Stimulated activated CD4-positive, alpha-beta T cell treated with anti-CD3 and anti-CD28 coated beads, TNF-alpha, amount 100 ng/mL, for 24 hours (primary cell): ENCODE data around the gene KAZALD1.

Experiments used
- DNase-seq, 3 experiments: peaks; one replicate each; pipeline ENCODE4 v3.0.0-alpha.2; 2020; ENCODE audit warnings: low read depth in 3 of 3

Gene KAZALD1

GRCh38 chr10:101047961-101048892 lies 13.6 kb upstream of the KAZALD1 start:
- DNase-seq, result no peak

DNA sequence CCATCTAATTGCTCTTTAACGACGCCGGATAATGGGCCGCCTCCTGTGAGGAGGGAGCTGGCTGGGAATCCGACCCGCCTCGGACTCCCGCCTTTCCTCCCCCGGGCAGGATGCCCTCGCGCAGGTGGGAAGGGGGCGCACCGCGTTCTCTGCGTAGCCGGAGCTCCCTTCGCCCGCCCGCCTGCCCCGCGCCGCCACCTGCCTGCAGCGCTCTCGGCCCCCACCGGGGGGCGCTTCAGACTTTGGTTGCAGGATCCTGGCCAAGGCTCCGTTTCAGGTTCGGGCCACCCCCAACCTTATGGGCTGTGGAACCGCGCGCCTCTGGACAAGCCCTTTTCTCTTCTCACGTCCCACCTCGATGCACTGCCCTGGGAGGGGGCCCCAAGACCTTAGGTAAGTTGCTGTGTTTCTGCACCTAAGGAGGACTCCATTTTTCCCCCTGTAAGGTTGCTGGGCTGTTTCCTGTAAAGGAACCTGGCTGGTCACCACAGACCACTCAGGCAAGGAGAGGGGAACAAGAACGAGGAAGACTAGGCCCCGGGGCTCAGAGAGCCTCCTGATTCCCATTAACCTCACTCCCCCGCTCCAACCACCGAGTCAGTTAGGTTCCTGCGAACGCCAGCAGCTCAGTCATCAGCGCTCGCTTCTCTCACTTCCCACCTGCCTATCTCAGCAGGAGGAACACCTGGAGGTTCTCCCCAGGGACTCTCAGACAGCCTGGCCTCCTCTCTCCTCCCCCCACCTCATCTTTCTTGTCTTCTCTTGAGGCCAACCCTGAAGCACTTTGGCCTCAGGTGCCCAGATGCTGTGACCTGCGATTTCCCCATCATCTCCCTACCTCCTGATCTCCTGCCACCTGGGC lies 11.3 kb upstream of the KAZALD1 start:
- peak; percentile 52 to 79 (median 58) for DNase-seq

DNA sequence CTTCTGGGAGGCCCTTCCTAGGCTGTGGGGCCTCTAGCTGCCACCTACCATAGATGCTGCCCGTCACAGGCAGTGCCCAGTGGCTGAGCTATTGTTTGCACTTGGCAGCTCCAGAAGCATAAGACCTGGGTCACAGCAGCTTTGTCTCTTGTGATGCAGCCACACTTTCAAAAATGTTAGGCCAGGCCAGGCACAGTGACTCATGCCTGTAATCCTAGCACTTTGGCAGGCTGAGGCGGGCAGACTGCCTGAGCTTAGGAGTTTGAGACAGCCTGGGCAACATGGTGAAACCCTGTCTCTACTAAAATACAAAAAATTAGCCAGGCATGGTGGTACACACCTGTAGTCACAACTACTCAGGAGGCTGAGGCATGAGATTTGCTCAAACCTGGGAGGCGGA lies 9.5 kb upstream of the KAZALD1 start:
- no peak for DNase-seq

DNA sequence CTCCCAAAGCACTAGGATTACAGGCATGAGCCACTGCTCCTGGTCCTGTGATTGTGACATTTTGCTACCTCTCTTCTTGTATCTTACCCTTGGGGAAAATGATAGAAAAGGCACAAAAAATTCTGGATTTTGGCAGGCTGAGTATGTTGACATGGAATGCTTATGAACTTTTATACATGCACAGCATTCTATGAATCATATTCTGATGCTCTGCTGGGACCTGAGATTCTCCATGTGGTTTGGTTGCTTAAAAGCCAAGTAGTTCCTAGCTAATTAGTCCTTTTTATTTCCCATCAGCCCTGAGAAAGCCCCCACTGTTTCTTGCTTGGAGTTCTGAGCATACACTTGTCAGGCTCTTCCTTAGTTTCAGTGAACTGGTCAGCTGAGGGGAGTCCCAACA lies 8.3 kb upstream of the KAZALD1 start:
- no peak for DNase-seq

DNA sequence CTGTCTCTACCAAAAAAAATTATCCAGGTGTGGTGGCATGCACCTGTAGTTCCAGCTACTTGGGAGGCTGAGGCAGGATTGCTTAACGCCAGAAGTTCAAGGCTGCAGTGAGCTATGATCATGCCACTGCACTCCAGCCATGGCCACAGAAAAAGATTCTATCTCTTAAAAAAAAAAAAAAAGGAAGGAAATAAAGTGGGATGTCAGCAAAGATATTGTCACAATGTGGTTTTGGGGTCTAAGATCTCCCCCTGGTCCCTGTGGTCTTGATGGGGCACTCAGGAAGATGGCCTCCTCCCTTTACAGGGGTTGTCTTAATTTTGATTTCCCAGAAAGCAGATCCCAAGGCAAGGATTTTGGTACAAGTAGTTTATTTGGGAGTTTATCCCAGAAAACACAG lies 7.4 kb upstream of the KAZALD1 start:
- no peak for DNase-seq

DNA sequence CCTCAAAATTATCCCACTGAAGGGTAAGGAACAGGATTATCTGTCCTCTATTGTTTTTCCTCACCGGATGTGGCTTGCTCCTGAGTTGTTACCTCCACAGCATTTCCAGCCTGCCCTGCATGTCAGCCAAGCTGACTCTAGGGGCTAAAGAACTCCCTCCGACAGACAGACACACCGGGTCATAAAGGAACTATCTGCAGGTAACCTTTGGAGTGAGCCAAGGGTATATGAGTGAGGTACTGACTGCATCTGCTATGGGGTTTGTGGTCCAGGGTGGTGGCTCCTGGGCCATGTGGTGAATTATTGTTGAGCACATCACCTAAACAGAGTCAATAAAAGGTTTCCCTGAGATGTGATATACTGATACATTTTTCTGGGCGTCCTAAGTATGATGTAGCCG lies 6.9 kb upstream of the KAZALD1 start:
- no peak for DNase-seq

DNA sequence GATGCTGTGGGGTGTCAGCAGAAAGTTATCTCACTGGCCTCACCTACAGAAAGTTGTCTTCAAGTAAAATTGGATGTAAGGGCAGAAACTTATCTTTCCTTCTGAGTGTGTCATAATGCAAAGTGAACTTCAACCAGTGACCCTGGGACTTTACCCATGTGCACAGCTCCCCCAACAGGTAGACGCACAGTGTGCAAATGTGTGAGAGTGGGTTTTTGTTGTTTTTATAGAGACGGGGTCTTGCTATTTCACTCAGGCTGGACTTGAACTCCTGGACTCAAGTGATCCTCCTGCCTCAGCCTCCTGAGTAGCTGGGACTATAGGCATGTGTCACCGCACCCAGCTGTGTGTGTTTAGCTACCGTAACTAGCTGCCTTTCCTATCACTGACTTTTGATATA lies 6.4 kb upstream of the KAZALD1 start:
- DNase-seq, result no peak

- DNase-seq, result no peak
These were observed 5.2 kb upstream of the KAZALD1 start for GRCh38 chr10:101056365-101057151.

DNA sequence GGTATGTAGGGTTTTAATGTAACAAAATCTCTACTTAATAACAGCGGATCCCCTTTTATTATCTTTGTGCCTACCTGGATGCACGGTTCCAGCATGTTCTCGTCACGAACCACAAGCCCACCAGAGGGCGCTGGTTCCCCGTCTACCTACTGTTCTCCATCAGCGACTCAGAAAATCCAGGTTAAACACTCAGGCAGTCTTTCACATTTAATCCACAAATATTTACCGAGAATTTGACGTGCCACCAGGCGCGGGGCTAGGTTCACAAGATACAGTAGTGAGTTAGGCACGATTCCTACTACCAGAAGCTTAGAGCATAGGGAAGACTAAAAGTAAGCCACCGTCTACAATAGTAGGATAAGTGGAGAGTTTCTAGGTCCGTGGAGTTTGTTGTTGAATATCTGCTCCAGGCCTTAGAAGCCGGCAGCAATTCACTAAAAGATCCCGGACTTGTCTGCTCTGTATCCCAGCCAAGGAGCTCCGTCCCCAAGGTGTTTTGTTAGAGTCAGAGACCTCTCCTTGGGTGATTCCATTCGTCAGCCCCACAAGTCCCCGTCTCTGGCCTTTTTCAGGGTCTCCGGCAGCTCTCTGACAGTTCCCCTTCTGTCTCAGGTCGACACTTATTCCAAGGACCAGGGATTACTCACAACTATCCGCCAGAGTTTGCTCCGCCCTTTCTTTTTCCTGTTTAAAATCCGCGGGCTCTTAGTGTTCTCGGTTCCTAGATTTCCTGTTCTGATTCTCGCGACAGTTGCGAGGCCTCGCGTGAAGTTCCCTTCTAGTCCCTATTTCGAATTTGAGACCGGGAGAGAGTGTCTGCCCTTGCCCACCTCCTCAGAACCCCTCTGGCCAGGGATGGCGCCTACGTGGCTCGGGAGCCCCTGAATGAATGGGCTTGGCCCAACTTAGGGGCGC lies 1.5 kb upstream of the KAZALD1 start:
- peak; percentile 74 to 91 (median 84) for DNase-seq

DNA sequence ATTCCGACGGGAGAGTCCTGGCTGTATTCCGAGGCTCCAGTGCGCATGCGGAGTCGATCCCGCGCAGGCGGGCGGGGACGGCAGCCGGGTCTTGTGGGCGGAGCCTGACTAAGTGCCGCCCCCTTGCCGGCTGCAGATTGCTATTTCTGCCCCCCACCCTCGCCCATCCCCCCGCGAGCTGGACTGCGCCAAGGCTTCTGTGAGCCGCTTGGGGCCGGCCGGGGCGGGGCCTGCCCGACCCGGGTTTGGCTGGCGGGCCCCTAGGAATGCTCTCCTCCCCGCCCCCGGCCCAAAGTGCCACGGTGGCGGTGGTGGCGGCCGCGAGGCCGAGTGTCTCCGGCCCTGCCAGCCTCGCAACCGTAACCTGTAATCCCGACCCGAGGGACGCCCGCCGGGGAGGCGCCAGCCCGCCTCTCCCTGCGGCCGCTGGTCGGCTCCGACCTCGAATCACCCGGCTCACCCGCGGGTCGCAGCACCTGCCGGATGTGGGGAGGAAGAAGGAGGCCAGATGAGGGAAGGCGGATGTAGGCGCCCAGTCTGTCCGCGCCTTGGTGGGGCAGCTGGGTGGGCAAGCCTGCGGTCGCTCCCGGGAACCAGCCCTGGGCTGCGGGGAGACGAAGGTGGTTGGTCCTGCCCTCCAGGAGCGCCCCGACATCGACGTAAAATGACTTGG lies 702 bp upstream of the KAZALD1 start:
- peak; percentile 76 to 91 (median 83) for DNase-seq

DNA sequence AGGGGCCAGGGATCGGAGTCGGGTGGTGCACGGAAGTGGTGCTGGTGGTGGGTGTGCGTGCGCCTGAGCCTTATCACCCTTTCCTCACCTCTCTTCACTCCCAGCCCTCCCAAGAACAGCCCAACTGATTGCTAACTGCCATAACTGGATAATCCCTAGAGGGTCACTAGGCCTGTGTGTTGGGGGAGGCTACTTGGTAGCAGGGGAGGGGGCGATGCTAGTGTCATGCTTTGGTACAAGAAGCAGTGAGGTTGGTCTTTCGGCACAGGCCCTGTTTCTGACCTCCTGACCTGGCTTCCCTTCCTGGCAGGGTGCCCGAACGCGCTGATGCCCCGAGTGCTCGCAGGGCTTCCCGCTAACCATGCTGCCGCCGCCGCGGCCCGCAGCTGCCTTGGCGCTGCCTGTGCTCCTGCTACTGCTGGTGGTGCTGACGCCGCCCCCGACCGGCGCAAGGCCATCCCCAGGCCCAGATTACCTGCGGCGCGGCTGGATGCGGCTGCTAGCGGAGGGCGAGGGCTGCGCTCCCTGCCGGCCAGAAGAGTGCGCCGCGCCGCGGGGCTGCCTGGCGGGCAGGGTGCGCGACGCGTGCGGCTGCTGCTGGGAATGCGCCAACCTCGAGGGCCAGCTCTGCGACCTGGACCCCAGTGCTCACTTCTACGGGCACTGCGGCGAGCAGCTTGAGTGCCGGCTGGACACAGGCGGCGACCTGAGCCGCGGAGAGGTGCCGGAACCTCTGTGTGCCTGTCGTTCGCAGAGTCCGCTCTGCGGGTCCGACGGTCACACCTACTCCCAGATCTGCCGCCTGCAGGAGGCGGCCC lies 652 bp downstream of the KAZALD1 start:
- DNase-seq, result peak in 2 of 3 experiments; percentile 29 to 64

DNA sequence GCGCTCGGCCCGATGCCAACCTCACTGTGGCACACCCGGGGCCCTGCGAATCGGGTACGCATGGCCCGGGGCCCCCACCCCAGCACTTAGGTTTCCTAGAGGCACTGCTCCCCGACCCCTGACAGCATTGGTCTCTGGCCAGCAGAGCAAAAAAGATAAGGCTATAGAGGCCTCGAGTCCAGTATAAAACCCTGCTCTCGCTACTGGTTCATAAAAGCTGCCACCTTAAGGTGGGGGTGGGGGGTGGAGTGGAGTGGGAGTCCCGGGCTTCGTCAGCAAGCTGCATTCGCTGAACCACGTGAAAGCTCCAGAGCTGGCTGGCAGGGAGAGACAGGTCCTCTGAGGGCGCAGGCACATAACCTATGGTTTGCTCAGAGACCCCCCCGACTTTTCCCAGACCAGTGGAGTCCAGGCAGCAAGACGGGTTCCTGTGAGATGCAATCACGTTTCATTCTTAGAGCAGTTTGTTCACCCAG lies 1.3 kb downstream of the KAZALD1 start:
- no peak for DNase-seq

- no peak for DNase-seq
These were observed 2.0 kb downstream of the KAZALD1 start for GRCh38 chr10:101063548-101064414.

DNA sequence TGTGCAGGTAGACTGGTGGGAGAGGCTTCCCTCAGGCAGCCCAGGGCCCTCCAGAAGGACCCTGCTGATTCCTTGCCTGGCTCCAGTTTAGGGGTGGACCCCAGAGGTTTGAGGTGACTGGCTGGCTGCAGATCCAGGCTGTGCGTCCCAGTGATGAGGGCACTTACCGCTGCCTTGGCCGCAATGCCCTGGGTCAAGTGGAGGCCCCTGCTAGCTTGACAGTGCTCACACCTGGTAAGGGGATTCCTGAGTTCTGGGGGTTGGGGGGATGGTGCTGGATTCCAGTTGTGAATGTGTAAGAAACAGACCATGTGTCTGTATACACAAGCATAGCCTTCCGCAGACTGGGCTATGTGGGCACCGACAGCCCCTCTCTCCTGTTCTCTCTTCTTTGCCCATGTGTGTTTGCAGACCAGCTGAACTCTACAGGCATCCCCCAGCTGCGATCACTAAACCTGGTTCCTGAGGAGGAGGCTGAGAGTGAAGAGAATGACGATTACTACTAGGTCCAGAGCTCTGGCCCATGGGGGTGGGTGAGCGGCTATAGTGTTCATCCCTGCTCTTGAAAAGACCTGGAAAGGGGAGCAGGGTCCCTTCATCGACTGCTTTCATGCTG lies 2.7 kb downstream of the KAZALD1 start:
- DNase-seq, result no peak

GRCh38 chr10:101065481-101066145 lies 3.8 kb downstream of the KAZALD1 start:
- no peak for DNase-seq

GRCh38 chr10:101066146-101066895 lies 4.5 kb downstream of the KAZALD1 start:
- peak in 1 of 3 experiments; percentile 48 for DNase-seq
